Spleen (tissue), 11 donors: ENCODE measurements around the gene MEGF8. TPM values are rescaled to one million over a fixed set of nuclear protein-coding genes. Genes with fewer than 3 reads are reported as not detected.

Source experiments
- DNase-seq: peaks from one replicate; pipeline ENCODE4 v3.0.0-alpha.2; 2020
- H3K27ac ChIP-seq, 8 donors: fragments of 200-600 bp; sonication (generic) in 7 of 8; 1 replicate in 4 of 8; 2 replicates in 4 of 8; pipeline versions ENCODE4 v1.5.0 to v1.8.0; 2016 to 2021; ENCODE audit warnings: inconsistent platforms in 4 of 8, mild to moderate bottlenecking in 4 of 8, moderate library complexity in 1 of 8
- H3K27me3 ChIP-seq, 7 donors: fragments of 200-600 bp; sonication (generic) in 6 of 7; replicated peaks in 1 of 7; 1 replicate in 4 of 7; 2 replicates in 3 of 7; pipeline versions ENCODE4 v1.5.0 to v1.8.0; 2016 to 2021; ENCODE audit warnings: inconsistent platforms in 3 of 7, mild to moderate bottlenecking in 1 of 7
- H3K36me3 ChIP-seq, 6 donors: fragments of 200-600 bp; sonication (generic) in 5 of 6; 1 replicate in 4 of 6; 2 replicates in 2 of 6; pipeline versions ENCODE4 v1.5.0 to v1.8.0; 2016 to 2021; ENCODE audit warnings: inconsistent platforms in 2 of 6
- H3K4me1 ChIP-seq, 6 donors: fragments of 200-600 bp; sonication (generic) in 5 of 6; 1 replicate in 3 of 6; 2 replicates in 3 of 6; pipeline versions ENCODE4 v1.5.0 to v1.8.0; 2016 to 2021; ENCODE audit warnings: inconsistent platforms in 3 of 6
- H3K4me3 ChIP-seq, 8 donors: fragments of 200-600 bp; sonication (generic) in 7 of 8; 1 replicate in 4 of 8; 2 replicates in 4 of 8; pipeline versions ENCODE4 v1.5.0 to v1.8.0; 2016 to 2021; ENCODE audit warnings: inconsistent platforms in 4 of 8, mild to moderate bottlenecking in 4 of 8, moderate library complexity in 2 of 8
- H3K9me3 ChIP-seq, 8 donors: fragments of 200-600 bp; sonication (generic) in 7 of 8; 1 replicate in 4 of 8; 2 replicates in 4 of 8; pipeline versions ENCODE4 v1.5.0 to v1.8.0; 2016 to 2021; ENCODE audit warnings: inconsistent platforms in 4 of 8
- POLR2A ChIP-seq, 3 donors: fragments of 450-650 bp; IDR thresholded peaks; one replicate each; pipeline ENCODE4 v1.5.1; 2017; ENCODE audit warnings: antibody characterized with exemption in 3 of 3, mild to moderate bottlenecking in 1 of 3
- POLR2AphosphoS5 ChIP-seq, 3 donors: sonication (generic); formaldehyde crosslinking; IDR thresholded peaks; one replicate each; pipeline ENCODE4 v1.5.1; 2017; ENCODE audit warnings: antibody characterized with exemption in 3 of 3
- WGBS, 5 donors: extraction: QIAGEN DNeasy Blood & Tissue Kit in 3 of 5; methylation state at CpG; one replicate each; pipeline versions ENCODE4 v1.1.5 to v1.1.7; 2013 to 2018; 5-methylcytosine and 5-hydroxymethylcytosine counted together
- intact Hi-C: fragments of 100-400 bp; cut with DNase I; formaldehyde crosslinking; loops from one replicate; pipeline ENCODE4 v1.15.0; 2023; ENCODE audit warnings: low total_unique reads
- polyA plus RNA-seq, 3 donors: library from polyadenylated mRNA; stranded (reverse); fragments of 200-250 nt; gene quantifications; one replicate each; pipeline ENCODE4 v1.2.1, GENCODE V29; 2013
- total RNA-seq, 7 donors: library from RNA; depleted of rRNA in 3 of 7; stranded (reverse); fragments of >200 nt in 3 of 7; fragmentation: NEBNext Ultra II Directional in 4 of 7; extraction: Animal tissue kit (Norgen Biotek cat#: 25700) in 4 of 7; gene quantifications; one replicate each; pipeline versions ENCODE4 v1.1.0 to v1.2.1, GENCODE V29; 2016 to 2021
- TF ChIP-seq, protein P1 (sequence below), 11 experiments: fragments of 200-600 bp in 7 of 11; fragments of 450-650 bp in 4 of 11; sonication (generic) in 4 of 11; IDR thresholded peaks in 8 of 11; conservative IDR thresholded peaks in 3 of 11; 1 replicate in 7 of 11; 2 replicates in 4 of 11; pipeline versions ENCODE4 v1.4.0 to v1.8.0; 2016 to 2021; ENCODE audit warnings: antibody characterized with exemption in 11 of 11, inconsistent platforms in 4 of 11, mild to moderate bottlenecking in 1 of 11
- donor health status: healthy with polysubstance abuse.
- donor health status: DM: no; HTN: no; CAD: no; lungs with moderate emphysema.
- donor health status: DM: no; HTN: no; CAD: no.
- donor health status: Bipolar disorder and iron deficiency.
- donor health status: healthy.
- donor health status: DM: no; HTN: no; CAD: no.
- donor health status: DM: yes; HTN: yes; CAD: no.

Gene MEGF8
- total and polyA plus RNA-seq, 10 donors, result 2.3 to 26.2 (median 18.7) TPM

DNA sequence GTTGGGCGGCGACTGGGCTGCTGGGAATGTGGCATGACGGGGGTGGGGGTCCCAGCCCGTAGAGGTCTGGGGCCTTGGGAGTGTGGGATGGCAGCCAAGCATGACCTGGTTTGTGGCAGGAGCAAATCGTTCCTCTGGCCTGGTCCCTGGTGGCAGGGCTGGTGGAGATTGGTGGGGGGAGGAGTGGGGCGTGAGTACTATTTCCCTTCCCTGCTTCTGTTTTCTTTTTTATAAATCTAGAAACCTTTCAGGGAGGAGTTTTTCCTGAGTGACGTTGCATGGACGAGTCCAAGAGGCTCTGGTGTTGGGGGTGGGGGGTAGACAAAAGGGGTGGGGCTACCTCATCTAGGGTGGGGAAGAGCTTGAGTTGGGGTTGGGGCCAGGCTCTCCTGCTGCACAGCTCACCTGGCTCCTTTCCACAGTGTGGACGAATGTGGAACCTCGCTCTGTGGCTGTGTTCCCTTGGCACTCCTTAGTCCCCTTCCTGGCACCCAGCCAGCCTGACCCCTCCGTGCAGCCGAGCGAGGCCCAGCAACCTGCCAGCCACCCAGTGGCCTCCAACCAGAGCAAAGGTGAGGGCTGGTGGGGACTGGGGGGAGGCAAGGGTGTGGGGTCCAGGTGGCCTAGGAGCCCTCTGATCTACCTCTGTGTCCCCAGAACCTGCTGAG, 39.0 kb upstream of the MEGF8 start:
- no peak for TF ChIP-seq POLR2A (IDR thresholded peaks at IDR 0.05)
- TF ChIP-seq, protein P1, sequence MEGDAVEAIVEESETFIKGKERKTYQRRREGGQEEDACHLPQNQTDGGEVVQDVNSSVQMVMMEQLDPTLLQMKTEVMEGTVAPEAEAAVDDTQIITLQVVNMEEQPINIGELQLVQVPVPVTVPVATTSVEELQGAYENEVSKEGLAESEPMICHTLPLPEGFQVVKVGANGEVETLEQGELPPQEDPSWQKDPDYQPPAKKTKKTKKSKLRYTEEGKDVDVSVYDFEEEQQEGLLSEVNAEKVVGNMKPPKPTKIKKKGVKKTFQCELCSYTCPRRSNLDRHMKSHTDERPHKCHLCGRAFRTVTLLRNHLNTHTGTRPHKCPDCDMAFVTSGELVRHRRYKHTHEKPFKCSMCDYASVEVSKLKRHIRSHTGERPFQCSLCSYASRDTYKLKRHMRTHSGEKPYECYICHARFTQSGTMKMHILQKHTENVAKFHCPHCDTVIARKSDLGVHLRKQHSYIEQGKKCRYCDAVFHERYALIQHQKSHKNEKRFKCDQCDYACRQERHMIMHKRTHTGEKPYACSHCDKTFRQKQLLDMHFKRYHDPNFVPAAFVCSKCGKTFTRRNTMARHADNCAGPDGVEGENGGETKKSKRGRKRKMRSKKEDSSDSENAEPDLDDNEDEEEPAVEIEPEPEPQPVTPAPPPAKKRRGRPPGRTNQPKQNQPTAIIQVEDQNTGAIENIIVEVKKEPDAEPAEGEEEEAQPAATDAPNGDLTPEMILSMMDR (IDR thresholded peaks at IDR 0.05 in 8 of 11, conservative IDR thresholded peaks at IDR 0.05 in 3 of 11), result no peak
- TF ChIP-seq POLR2AphosphoS5 (IDR thresholded peaks at IDR 0.05), result peak in 2 of 3 donors; percentile 33 to 54
- intact Hi-C loops, result loop anchor here (5.0 kb wide), 1 partner anchor 154 kb away; the partner anchor contains the start of gene POU2F2
- Histone ChIP-seq H3K36me3 (peaks cover 0 to 51% (median 48%) of the 10 kb centered on the region in 6 donors), H3K27ac (peak overlapping the region; percentile 13 to 97 (median 82)), H3K27me3 (no peaks in the 10 kb centered on the region), H3K4me3 (peak overlapping the region in 4 of 8 donors; percentile 0 to 91 (median 62)), H3K4me1 (peaks cover 30 to 83% (median 47%) of the 10 kb centered on the region in 6 donors), H3K9me3 (no peaks in the 10 kb centered on the region)
- 25 to 40% (median 27%) methylated on average over 13 of the region's 13 CpGs for WGBS, 5 donors
- DNase-seq, result peak; percentile 84

DNA sequence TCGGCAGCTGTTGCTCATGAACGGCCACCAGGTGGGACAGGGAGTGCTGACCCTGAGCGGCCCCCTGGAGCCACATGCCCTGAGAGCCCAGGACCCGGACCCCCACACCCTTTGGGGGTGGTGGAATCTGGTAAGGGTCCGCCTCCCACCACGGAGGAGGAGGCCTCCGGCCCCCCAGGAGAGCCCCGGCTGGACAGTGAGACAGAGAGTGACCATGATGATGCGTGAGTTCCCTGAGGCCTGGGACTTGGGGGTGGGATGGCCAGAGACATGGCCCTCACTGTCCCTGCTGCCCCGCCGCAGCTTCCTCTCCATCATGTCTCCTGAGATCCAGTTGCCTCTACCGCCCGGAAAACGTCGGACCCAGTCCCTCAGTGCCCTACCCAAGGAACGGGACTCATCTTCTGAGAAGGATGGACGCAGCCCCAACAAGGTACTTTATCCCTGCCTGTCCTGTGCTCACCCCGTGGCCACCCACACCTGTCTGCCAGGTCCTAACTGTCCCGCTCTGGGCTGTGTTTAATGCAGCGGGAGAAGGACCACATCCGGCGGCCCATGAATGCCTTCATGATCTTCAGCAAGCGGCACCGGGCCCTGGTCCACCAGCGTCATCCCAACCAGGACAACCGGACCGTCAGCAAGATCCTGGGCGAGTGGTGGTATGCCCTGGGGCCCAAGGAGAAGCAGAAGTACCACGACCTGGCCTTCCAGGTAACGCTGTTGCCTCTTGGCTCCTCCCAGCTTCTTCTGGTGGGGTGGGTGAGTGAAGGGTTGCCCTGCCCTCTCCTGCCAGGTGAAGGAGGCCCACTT, 38.2 kb upstream of the MEGF8 start:
- peak; percentile 78 for DNase-seq
- peak overlapping the region; percentile 13 to 97 (median 82) for H3K27ac ChIP-seq
- H3K4me3 ChIP-seq, result peak overlapping the region in 1 of 8 donors; percentile 91
- peaks cover 24 to 76% (median 39%) of the 10 kb centered on the region in 6 donors for H3K4me1 ChIP-seq
- peaks cover 0 to 59% (median 55%) of the 10 kb centered on the region in 6 donors for H3K36me3 ChIP-seq
- TF ChIP-seq POLR2AphosphoS5 (IDR thresholded peaks at IDR 0.05), result peak in 2 of 3 donors; percentile 28 to 45
- TF ChIP-seq, protein P1 (IDR thresholded peaks at IDR 0.05 in 8 of 11, conservative IDR thresholded peaks at IDR 0.05 in 3 of 11), result no peak
- intact Hi-C loops, result loop anchor here (5.0 kb wide), 1 partner anchor 155 kb away; the partner anchor contains the start of gene POU2F2
- 93 to 97% (median 93%) methylated on average over 24 to 30 of the region's 30 CpGs for WGBS, 5 donors
- H3K9me3 ChIP-seq, result no peaks in the 10 kb centered on the region
- H3K27me3 ChIP-seq, result no peaks in the 10 kb centered on the region

DNA sequence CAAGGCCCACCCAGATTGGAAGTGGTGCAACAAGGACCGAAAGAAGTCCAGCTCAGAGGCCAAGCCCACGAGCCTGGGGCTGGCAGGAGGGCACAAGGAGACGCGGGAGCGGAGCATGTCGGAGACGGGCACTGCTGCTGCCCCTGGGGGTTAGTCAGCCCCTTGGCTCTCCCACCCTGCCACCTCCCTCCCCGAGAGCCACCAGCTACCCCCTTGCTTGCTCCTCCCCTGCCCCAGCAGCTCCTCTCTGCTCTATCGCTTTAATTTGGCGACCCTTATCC, 37.7 kb upstream of the MEGF8 start:
- H3K4me3 ChIP-seq, result no peak overlapping the region
- TF ChIP-seq POLR2AphosphoS5 (IDR thresholded peaks at IDR 0.05), result peak in 1 of 3 donors; percentile 33
- TF ChIP-seq, protein P1 (IDR thresholded peaks at IDR 0.05 in 8 of 11, conservative IDR thresholded peaks at IDR 0.05 in 3 of 11), result no peak
- no peak for TF ChIP-seq POLR2A (IDR thresholded peaks at IDR 0.05)
- peak overlapping the region in 2 of 8 donors; percentile 26 to 97 for H3K27ac ChIP-seq
- intact Hi-C loops, result loop anchor here (5.0 kb wide), 1 partner anchor 155 kb away; the partner anchor contains the start of gene POU2F2
- 93 to 97% (median 94%) methylated on average over 10 of the region's 10 CpGs for WGBS, 5 donors
- peaks cover 0 to 64% (median 61%) of the 10 kb centered on the region in 6 donors for H3K36me3 ChIP-seq
- DNase-seq, result peak; percentile 77
- H3K9me3 ChIP-seq, result no peaks in the 10 kb centered on the region
- no peaks in the 10 kb centered on the region for H3K27me3 ChIP-seq
- H3K4me1 ChIP-seq, result peaks cover 19 to 70% (median 34%) of the 10 kb centered on the region in 6 donors
